ENCODE measurements around the gene KLHL9. TPM values are rescaled to one million over a fixed set of nuclear protein-coding genes. Genes with fewer than 3 reads are reported as not detected.

Gene KLHL9
- total RNA-seq, 2 experiments from 2014 or later: 17.5 to 18.3 TPM

Other genes with a start within 250 kb of the KLHL9 start
- not detected for gene IFNW1, start 193.6 kb downstream of the KLHL9 start, total RNA-seq
- gene IFNA21, start 168.7 kb downstream of the KLHL9 start, total RNA-seq: not detected
- gene IFNA4, start 147.8 kb downstream of the KLHL9 start, total RNA-seq: not detected
- not detected for gene IFNA7, start 133.2 kb downstream of the KLHL9 start, total RNA-seq
- gene IFNA10, start 128.3 kb downstream of the KLHL9 start, total RNA-seq: not detected
- not detected for gene IFNA16, start 118.1 kb downstream of the KLHL9 start, total RNA-seq
- gene IFNA17, start 107.2 kb downstream of the KLHL9 start, total RNA-seq: not detected
- gene IFNA14, start 95.4 kb downstream of the KLHL9 start, total RNA-seq: not detected
- not detected for gene IFNA5, start 30.1 kb downstream of the KLHL9 start, total RNA-seq
- gene IFNA6, start 15.5 kb upstream of the KLHL9 start, total RNA-seq: not detected
- gene IFNA13, start 32.7 kb upstream of the KLHL9 start, total RNA-seq: not detected
- not detected for gene IFNA2, start 50.0 kb upstream of the KLHL9 start, total RNA-seq
- gene IFNA8, start 73.7 kb upstream of the KLHL9 start, total RNA-seq: not detected
- not detected for gene IFNA1, start 105.0 kb upstream of the KLHL9 start, total RNA-seq
- not detected for gene IFNE, start 146.9 kb upstream of the KLHL9 start, total RNA-seq

Data from activated naive CD4-positive, alpha-beta T cell treated with anti-CD3 and anti-CD28 coated beads for 36 hours (primary cell).